GM23338 (cell line): Measurements from ENCODE around the gene MYL6.

Experiments
- CTCF ChIP-seq, 2 experiments: fragments of 200-600 bp in 1 of 2; sonication (generic) in 1 of 2; conservative IDR thresholded peaks; 2 replicates each; pipeline versions ENCODE4 v1.5.1 to v1.6.1; 2016 to 2017; ENCODE audit warnings: antibody characterized with exemption in 2 of 2, low read depth in 2 of 2, mild to moderate bottlenecking in 2 of 2, moderate library complexity in 1 of 2
- EZH2 ChIP-seq: fragments of 200-600 bp; sonication (generic); IDR thresholded peaks from one replicate; pipeline ENCODE4 v1.8.0; 2017; ENCODE audit warnings: antibody characterized with exemption, mild to moderate bottlenecking, low read depth; ENCODE audit not compliant: unreplicated experiment
- EZH2phosphoT487 ChIP-seq: fragments of 200-600 bp; sonication (generic); IDR thresholded peaks from one replicate; pipeline ENCODE4 v1.8.1; 2018; ENCODE audit warnings: antibody characterized with exemption; ENCODE audit not compliant: unreplicated experiment
- POLR2AphosphoS5 ChIP-seq: IDR thresholded peaks from 2 replicates; pipeline ENCODE4 v1.6.1; 2016; ENCODE audit warnings: antibody characterized with exemption, low read depth
- REST ChIP-seq: IDR thresholded peaks from one replicate; pipeline ENCODE4 v1.6.1; 2018; ENCODE audit warnings: antibody characterized with exemption; ENCODE audit not compliant: unreplicated experiment
- ZNF331 ChIP-seq: fragments of 250-450 bp; sonication (Bioruptor Pico); IDR thresholded peaks from 2 replicates; pipeline ENCODE4 v1.5.0; 2020; ENCODE audit warnings: low read depth, mild to moderate bottlenecking, moderate library complexity

DNA sequence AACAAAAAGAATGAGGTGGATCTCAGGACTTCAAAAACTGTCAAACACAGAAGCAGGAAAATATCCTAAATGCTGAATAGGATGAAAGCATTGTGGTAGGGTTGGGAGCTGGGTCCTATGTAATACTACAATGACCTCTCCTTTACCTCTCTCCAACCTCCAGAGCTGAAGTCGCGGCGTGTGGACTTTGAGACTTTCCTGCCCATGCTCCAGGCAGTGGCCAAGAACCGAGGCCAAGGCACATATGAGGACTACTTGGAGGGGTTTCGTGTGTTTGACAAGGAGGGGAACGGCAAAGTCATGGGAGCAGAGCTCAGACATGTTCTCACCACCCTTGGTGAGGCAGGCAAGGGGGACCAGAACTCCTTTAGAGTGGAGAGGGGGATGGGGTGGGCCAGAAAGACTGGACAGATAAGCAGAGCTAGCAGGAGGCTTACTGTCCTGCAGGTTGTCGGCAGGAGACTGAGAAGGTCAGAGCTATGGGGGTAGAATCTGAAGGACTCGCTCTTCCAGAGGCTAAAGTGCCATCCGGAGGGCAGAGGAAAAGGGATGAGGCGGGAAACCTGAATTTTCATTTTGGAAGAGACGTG is 2.8 kb upstream of the MYL6 start:
- TF ChIP-seq CTCF (conservative IDR thresholded peaks at IDR 0.05; ENCODE audit: low read depth in 2 of 2) (no peak), EZH2phosphoT487 (no peak), POLR2AphosphoS5 (no peak), EZH2 (no peak), REST (no peak), ZNF331 (CRISPR knock-in tag) (no peak)
